ENCODE measurements around the gene JUND. TPM values are rescaled to one million over a fixed set of nuclear protein-coding genes. Genes with fewer than 3 reads are reported as not detected.

JUND gene
- polyA plus RNA-seq, 1 donor (not counting 4 experiments of a cell fraction or from before 2014, with no cell fraction given): 17.2 TPM

DNA sequence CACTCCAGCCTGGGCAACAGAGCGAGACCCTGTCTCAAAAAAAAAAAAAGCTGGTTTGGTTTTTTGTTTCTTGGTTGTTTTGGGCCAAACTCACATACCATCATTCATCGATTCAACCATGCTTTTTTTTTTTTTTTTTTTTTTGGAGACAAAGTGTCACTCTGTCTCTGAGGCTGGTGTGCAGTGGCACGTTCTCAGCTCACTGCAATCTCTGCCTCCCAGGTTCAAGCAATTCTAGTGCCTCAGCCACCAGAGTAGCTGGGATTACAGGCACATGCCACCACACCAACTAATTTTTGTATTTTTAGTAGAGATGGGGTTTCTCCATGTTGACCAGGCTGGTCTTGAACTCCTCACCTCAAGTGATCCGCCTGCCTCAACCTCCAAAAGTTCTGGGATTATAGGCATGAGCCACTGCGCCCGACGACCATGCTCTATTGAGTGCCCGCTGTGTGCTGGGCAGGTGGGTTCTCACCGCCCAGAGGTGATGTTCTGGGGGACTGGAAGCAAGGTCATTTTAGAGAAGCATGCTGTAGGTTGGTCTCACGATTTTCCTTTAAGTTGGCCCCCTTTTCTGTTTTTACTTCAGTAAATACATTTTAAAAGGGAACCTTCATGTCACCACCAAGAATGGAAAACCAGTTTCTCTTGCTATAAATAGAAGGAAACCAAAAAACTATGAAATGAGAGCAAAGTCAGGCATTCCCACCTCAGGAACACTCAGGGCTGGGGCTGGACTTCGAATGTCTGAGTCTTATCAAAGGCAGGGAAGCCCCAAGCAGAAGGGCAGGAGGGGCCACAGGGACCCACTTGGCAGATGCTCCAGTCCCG is 8.3 kb upstream of the JUND start:
- Histone ChIP-seq H3K9ac (ENCODE audit: control insufficient read depth, extremely low read depth, insufficient read depth, low read length) (no peak overlapping the region), H3K4me1 (ENCODE audit: control insufficient read depth, extremely low read depth, insufficient read depth, low read length) (peaks cover 16% of the 10 kb centered on the region), H3K9me1 (ENCODE audit: control insufficient read depth, extremely low read depth, insufficient read depth, low read length) (no peaks in the 10 kb centered on the region), H3K79me2 (ENCODE audit: control insufficient read depth, insufficient read depth, low read length) (no peaks in the 10 kb centered on the region), H4K20me1 (ENCODE audit: control insufficient read depth, extremely low read depth, insufficient read depth, low read length) (no peaks in the 10 kb centered on the region), H3K27me3 (ENCODE audit: control insufficient read depth, extremely low read depth, insufficient read depth, low read length) (no peaks in the 10 kb centered on the region), H3K4me2 (ENCODE audit: control insufficient read depth, extremely low read depth, insufficient read depth, low read depth, low read length) (no peak overlapping the region), H3K4me3 (ENCODE audit: control insufficient read depth in 2 of 3, extremely low read depth in 1 of 3, insufficient read depth in 2 of 3, low read depth in 1 of 3, low read length in 3 of 3) (no peak overlapping the region), H3K9me3 (ENCODE audit: control insufficient read depth, low read depth, low read length) (no peaks in the 10 kb centered on the region), H3K36me3 (ENCODE audit: control insufficient read depth in 2 of 2, extremely low read depth in 1 of 2, insufficient read depth in 2 of 2, low read length in 2 of 2) (no peaks in the 10 kb centered on the region), H3K27ac (ENCODE audit: control insufficient read depth, insufficient read depth, low read length) (no peak overlapping the region), H2AFZ (ENCODE audit: control insufficient read depth, low read length) (no peak overlapping the region)
- dilution Hi-C loops (cut with MboI; ENCODE audit: extremely low pct_ligation_motif_present, low sequenced_read_pairs): no loop called here
- DNase-seq (ENCODE audit: low read depth, low spot score) (no peak), FAIRE-seq (no peak)
- TF ChIP-seq CTCF (optimal IDR thresholded peaks at IDR 0.05 in 1 of 3, IDR thresholded peaks at IDR 0.05 in 1 of 3, conservative IDR thresholded peaks at IDR 0.05 in 1 of 3; ENCODE audit: extremely low read depth in 1 of 3, insufficient read depth in 2 of 3, low read length in 3 of 3) (no peak), EZH2 (IDR thresholded peaks at IDR 0.05; ENCODE audit: low read length) (no peak)

DNA sequence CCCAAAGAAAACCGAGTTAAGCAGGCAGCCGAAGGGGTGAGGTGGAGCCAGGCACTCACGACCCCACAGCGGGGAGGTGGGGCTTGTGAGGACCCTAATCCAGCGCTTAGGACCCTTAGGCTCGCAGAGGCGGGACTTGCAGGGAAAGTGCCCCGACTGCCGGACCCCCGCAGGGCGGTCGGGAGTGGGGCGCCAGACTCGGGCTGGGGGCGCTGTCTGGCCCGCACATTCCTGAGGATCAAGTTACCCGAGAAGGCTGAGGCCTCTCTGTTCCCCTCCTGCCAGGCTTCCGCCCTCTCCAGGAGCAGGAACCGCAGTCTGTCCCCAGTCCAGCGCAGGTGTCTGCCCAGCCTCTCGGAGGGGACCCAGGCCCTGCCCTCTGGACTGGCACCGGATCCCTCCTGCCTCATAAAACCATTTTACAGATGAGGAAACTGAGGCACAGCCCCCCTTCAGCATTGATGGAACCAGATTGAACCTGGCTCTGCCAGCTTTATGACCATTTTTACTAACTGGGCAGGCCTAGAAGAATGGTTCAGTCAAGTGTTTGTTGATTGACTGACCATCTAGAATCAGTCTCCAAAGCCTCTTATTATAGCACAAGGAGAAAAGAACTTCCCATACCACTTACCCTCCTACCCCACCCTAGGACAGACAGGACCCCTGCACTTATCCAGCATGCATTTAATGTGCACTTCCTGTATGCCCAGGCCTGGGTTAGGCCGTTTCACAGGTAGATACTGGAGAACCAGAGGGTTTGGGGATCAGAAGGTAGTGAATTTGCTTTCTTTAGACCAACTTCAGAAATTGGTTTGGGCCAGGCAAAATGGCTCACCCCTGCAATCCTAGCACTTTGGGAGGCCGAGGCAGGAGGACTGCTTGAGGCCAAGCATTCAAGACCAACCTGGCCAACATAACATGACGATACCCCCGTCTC is 6.7 kb upstream of the JUND start:
- Histone ChIP-seq H3K9me3 (ENCODE audit: control insufficient read depth, low read depth, low read length) (no peaks in the 10 kb centered on the region), H4K20me1 (ENCODE audit: control insufficient read depth, extremely low read depth, insufficient read depth, low read length) (no peaks in the 10 kb centered on the region), H3K9me1 (ENCODE audit: control insufficient read depth, extremely low read depth, insufficient read depth, low read length) (no peaks in the 10 kb centered on the region), H3K36me3 (ENCODE audit: control insufficient read depth in 2 of 2, extremely low read depth in 1 of 2, insufficient read depth in 2 of 2, low read length in 2 of 2) (no peaks in the 10 kb centered on the region), H3K9ac (ENCODE audit: control insufficient read depth, extremely low read depth, insufficient read depth, low read length) (no peak overlapping the region), H3K27me3 (ENCODE audit: control insufficient read depth, extremely low read depth, insufficient read depth, low read length) (no peaks in the 10 kb centered on the region), H3K4me1 (ENCODE audit: control insufficient read depth, extremely low read depth, insufficient read depth, low read length) (peaks cover 13% of the 10 kb centered on the region), H3K79me2 (ENCODE audit: control insufficient read depth, insufficient read depth, low read length) (no peaks in the 10 kb centered on the region), H3K27ac (ENCODE audit: control insufficient read depth, insufficient read depth, low read length) (no peak overlapping the region), H2AFZ (ENCODE audit: control insufficient read depth, low read length) (no peak overlapping the region), H3K4me3 (ENCODE audit: control insufficient read depth in 2 of 3, extremely low read depth in 1 of 3, insufficient read depth in 2 of 3, low read depth in 1 of 3, low read length in 3 of 3) (no peak overlapping the region), H3K4me2 (ENCODE audit: control insufficient read depth, extremely low read depth, insufficient read depth, low read depth, low read length) (no peak overlapping the region)
- FAIRE-seq (no peak), DNase-seq (ENCODE audit: low read depth, low spot score) (no peak)
- dilution Hi-C loops (cut with MboI; ENCODE audit: extremely low pct_ligation_motif_present, low sequenced_read_pairs): no loop called here
- no peak for TF ChIP-seq EZH2 (IDR thresholded peaks at IDR 0.05; ENCODE audit: low read length)
- no peak for TF ChIP-seq CTCF (optimal IDR thresholded peaks at IDR 0.05 in 1 of 3, IDR thresholded peaks at IDR 0.05 in 1 of 3, conservative IDR thresholded peaks at IDR 0.05 in 1 of 3; ENCODE audit: extremely low read depth in 1 of 3, insufficient read depth in 2 of 3, low read length in 3 of 3)
